Keratinocyte (primary cell): ENCODE results near the gene ESRRG. TPM values are rescaled to one million over a fixed set of nuclear protein-coding genes. Genes with fewer than 3 reads are reported as not detected.

ENCODE experiments used
- DNase-seq: peaks from one replicate; pipeline ENCODE4 v3.0.0-alpha.2; 2011; ENCODE audit warnings: low read depth, missing footprints, low spot score
- FAIRE-seq: peaks from 2 replicates; lab custom pipeline; 2011; peaks lifted over from hg19 to GRCh38; lab: Jason Lieb, UNC
- H2AFZ ChIP-seq: 2 replicates; pipeline ENCODE4 v1.6.0; 2012; ENCODE audit warnings: low read length, control low read depth, inconsistent platforms; ENCODE audit not compliant: control insufficient read depth
- H3K27ac ChIP-seq: 2 replicates; pipeline ENCODE4 v1.5.1; 2011; ENCODE audit warnings: low read length; ENCODE audit not compliant: control insufficient read depth, insufficient read depth
- H3K27me3 ChIP-seq: 3 replicates; pipeline ENCODE4 v1.6.0; 2011; ENCODE audit warnings: low read length; ENCODE audit not compliant: control insufficient read depth, insufficient read depth; ENCODE audit errors: extremely low read depth
- H3K36me3 ChIP-seq, 2 experiments: 2 replicates in 1 of 2; 3 replicates in 1 of 2; pipeline ENCODE4 v1.5.1; 2011; ENCODE audit warnings: low read length in 2 of 2, mild to moderate bottlenecking in 1 of 2; ENCODE audit not compliant: control insufficient read depth in 2 of 2, insufficient read depth in 2 of 2; ENCODE audit errors: extremely low read depth in 1 of 2
- H3K4me1 ChIP-seq: 3 replicates; pipeline ENCODE4 v1.5.1; 2011; ENCODE audit warnings: low read length; ENCODE audit not compliant: control insufficient read depth, insufficient read depth; ENCODE audit errors: extremely low read depth
- H3K4me2 ChIP-seq: 3 replicates; pipeline ENCODE4 v1.6.0; 2011; ENCODE audit warnings: low read depth, low read length; ENCODE audit not compliant: control insufficient read depth, insufficient read depth; ENCODE audit errors: extremely low read depth
- H3K4me3 ChIP-seq, 3 experiments: fragments of 200-600 bp in 1 of 3; sonication (generic) in 1 of 3; 2 replicates in 2 of 3; 3 replicates in 1 of 3; pipeline ENCODE4 v1.5.1; 2011 to 2016; ENCODE audit warnings: low read length in 3 of 3, mild to moderate bottlenecking in 3 of 3, control low read depth in 2 of 3, inconsistent platforms in 1 of 3, low read depth in 1 of 3, mixed read lengths in 1 of 3, mixed run types in 1 of 3, moderate library complexity in 1 of 3; ENCODE audit not compliant: control insufficient read depth in 2 of 3, insufficient read depth in 2 of 3; ENCODE audit errors: extremely low read depth in 1 of 3
- H3K79me2 ChIP-seq: 2 replicates; pipeline ENCODE4 v1.6.0; 2012; ENCODE audit warnings: low read length; ENCODE audit not compliant: control insufficient read depth, insufficient read depth
- H3K9ac ChIP-seq: 3 replicates; pipeline ENCODE4 v1.6.0; 2011; ENCODE audit warnings: low read length; ENCODE audit not compliant: control insufficient read depth, insufficient read depth; ENCODE audit errors: extremely low read depth
- H3K9me1 ChIP-seq: 3 replicates; pipeline ENCODE4 v1.6.0; 2011; ENCODE audit warnings: low read length; ENCODE audit not compliant: control insufficient read depth, insufficient read depth; ENCODE audit errors: extremely low read depth
- H3K9me3 ChIP-seq: 2 replicates; pipeline ENCODE4 v1.5.1; 2012; ENCODE audit warnings: low read depth, low read length; ENCODE audit not compliant: control insufficient read depth
- H4K20me1 ChIP-seq: 3 replicates; pipeline ENCODE4 v1.6.0; 2011; ENCODE audit warnings: low read length; ENCODE audit not compliant: control insufficient read depth, insufficient read depth; ENCODE audit errors: extremely low read depth
- CTCF ChIP-seq, 3 experiments: IDR thresholded peaks in 1 of 3; conservative IDR thresholded peaks in 1 of 3; optimal IDR thresholded peaks in 1 of 3; 2 replicates in 2 of 3; 3 replicates in 1 of 3; pipeline versions ENCODE3 to v1.5.1; 2011; ENCODE audit warnings: low read length in 3 of 3, mild to moderate bottlenecking in 3 of 3, moderate library complexity in 2 of 3, control low read depth in 1 of 3, inconsistent platforms in 1 of 3; ENCODE audit not compliant: insufficient read depth in 2 of 3; ENCODE audit errors: extremely low read depth in 1 of 3
- EZH2 ChIP-seq: IDR thresholded peaks from one replicate; pipeline ENCODE4 v1.6.1; 2012; ENCODE audit warnings: inconsistent platforms, mild to moderate bottlenecking, low read length, moderate library complexity
- dilution Hi-C: fragments of 300-500 bp; cut with MboI; formaldehyde crosslinking; loops from one replicate; pipeline ENCODE4 v1.7.0; 2020; ENCODE audit warnings: low sequenced_read_pairs; ENCODE audit not compliant: extremely low pct_ligation_motif_present
- polyA plus RNA-seq, 5 experiments: library from polyadenylated mRNA; depleted of rRNA in 3 of 5; stranded (reverse) in 3 of 5; stranded (forward) in 1 of 5; unstranded in 1 of 5; fragments of >200 nt; gene quantifications; 1 replicate in 1 of 5; 2 replicates in 3 of 5; 3 replicates in 1 of 5; pipeline versions ENCODE4 v1.2.1 to v1.2.3, GENCODE V29; 2011 to 2012; ENCODE audit warnings: missing spikeins in 2 of 5, low read depth in 1 of 5, low replicate concordance in 1 of 5

ESRRG gene
- polyA plus RNA-seq, 1 donor (not counting 4 experiments of a cell fraction or from before 2014, with no cell fraction given): 0.08 TPM

GRCh38 chr1:216614011-216614934 lies 109.0 kb downstream of the ESRRG start:
- Histone ChIP-seq H3K27me3 (no peaks in the 10 kb centered on the region), H3K9me1 (no peaks in the 10 kb centered on the region), H4K20me1 (no peaks in the 10 kb centered on the region), H3K4me1 (no peaks in the 10 kb centered on the region), H3K4me3 (no peak overlapping the region), H3K79me2 (no peaks in the 10 kb centered on the region), H3K4me2 (no peak overlapping the region), H2AFZ (no peak overlapping the region), H3K9ac (no peak overlapping the region), H3K27ac (no peak overlapping the region), H3K9me3 (no peaks in the 10 kb centered on the region), H3K36me3 (no peaks in the 10 kb centered on the region)
- FAIRE-seq (no peak), DNase-seq (no peak)
- TF ChIP-seq EZH2 (no peak), CTCF (optimal IDR thresholded peaks at IDR 0.05 in 1 of 3, IDR thresholded peaks at IDR 0.05 in 1 of 3, conservative IDR thresholded peaks at IDR 0.05 in 1 of 3; ENCODE audit: extremely low read depth in 1 of 3, insufficient read depth in 2 of 3, low read length in 3 of 3) (no peak)
- dilution Hi-C loops: no loop called here

- DNase-seq (no peak), FAIRE-seq (no peak)
- Histone ChIP-seq H4K20me1 (no peaks in the 10 kb centered on the region), H3K36me3 (no peaks in the 10 kb centered on the region), H3K79me2 (no peaks in the 10 kb centered on the region), H3K9me3 (no peaks in the 10 kb centered on the region), H3K4me3 (no peak overlapping the region), H2AFZ (no peak overlapping the region), H3K27me3 (no peaks in the 10 kb centered on the region), H3K9me1 (no peaks in the 10 kb centered on the region), H3K27ac (no peak overlapping the region), H3K4me1 (no peaks in the 10 kb centered on the region), H3K4me2 (no peak overlapping the region), H3K9ac (no peak overlapping the region)
- dilution Hi-C loops: no loop called here
- TF ChIP-seq EZH2: no peak
- TF ChIP-seq CTCF (optimal IDR thresholded peaks at IDR 0.05 in 1 of 3, IDR thresholded peaks at IDR 0.05 in 1 of 3, conservative IDR thresholded peaks at IDR 0.05 in 1 of 3; ENCODE audit: extremely low read depth in 1 of 3, insufficient read depth in 2 of 3, low read length in 3 of 3): no peak
These were observed 110.9 kb downstream of the ESRRG start for GRCh38 chr1:216612291-216612690.
